GM13976 (cell line): Measurements from ENCODE around the gene FOXP1.

Source experiments
- DNase-seq: peaks from one replicate; pipeline ENCODE4 v3.0.0; 2012; ENCODE audit warnings: low spot score
- CTCF ChIP-seq: IDR thresholded peaks from 2 replicates; pipeline ENCODE4 v1.5.1; 2012; ENCODE audit warnings: borderline replicate concordance, mild to moderate bottlenecking; ENCODE audit not compliant: insufficient read depth; ENCODE audit errors: extremely low read depth, missing control alignments, control extremely low read depth
- in situ Hi-C: fragments of 300-500 bp; cut with MboI; formaldehyde crosslinking; loops from one replicate; pipeline ENCODE4 v1.12.0; 2022; ENCODE audit warnings: low sequenced_read_pairs, mixed read lengths, inconsistent platforms; ENCODE audit not compliant: unreplicated experiment

FOXP1 gene

DNA sequence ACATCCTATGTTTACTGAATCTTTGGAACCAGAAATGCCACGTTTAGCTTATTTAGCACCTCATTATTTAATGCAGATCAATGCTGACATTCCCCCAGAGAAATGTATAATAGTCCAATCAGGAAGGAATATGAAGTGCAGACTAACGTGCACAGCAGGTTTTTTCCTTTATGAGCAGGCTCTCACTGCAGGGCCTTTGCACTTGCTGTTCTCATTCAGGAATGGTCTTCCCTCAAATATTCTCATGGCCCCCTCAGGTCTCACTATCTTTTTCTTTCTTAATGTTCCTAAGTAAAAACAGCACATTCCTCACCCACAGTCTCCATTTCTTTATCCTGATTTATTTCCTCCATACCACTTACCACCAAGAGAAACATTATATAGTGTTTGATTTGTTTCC lies 174.6 kb downstream of the FOXP1 start:
- no peak for TF ChIP-seq CTCF
- in situ Hi-C loops = no loop called here
- no peak for DNase-seq

GRCh38 chr3:71407823-71408222 lies 175.7 kb downstream of the FOXP1 start:
- in situ Hi-C loops = no loop called here
- DNase-seq = no peak
- no peak for TF ChIP-seq CTCF

DNA sequence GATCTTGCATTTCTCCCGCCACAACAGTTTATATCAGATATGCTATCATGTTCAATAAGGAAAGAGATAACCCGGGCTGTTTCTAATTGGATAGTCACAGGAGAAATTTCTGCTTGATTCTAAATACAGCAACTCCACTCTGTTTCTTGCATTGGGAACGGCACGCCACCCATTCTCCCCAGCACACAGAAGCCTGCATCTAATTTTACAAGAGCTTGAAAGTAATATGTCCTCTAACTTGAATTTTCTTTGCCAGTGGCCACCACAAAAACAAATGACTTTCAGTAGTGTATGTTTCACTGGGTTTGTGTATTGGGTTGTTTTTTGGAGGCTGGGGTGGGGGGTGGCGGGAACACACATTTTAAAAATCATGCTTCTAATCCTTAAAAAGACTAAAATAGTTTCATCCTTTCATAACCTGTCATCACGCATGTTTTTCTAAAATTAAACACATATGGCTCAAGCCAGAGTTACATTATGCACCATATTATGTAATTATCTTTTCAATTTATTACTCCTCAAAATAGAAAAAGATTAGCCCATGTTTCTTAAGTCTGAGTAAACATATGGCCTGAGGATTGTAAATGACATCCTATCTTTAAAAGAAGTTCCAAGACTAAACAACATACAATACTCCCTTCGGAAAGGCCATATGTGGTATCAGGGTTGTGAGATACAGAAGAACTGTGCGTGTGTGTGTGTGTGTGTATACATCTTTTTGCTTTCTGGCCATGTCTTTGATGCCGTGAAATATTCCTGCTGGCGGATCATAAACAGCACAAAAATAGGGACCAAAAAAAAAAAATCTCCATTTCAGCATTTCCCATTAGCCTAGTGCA lies 176.3 kb downstream of the FOXP1 start:
- no peak for DNase-seq
- in situ Hi-C loops = no loop called here
- no peak for TF ChIP-seq CTCF

- TF ChIP-seq CTCF = no peak
- in situ Hi-C loops = no loop called here
- no peak for DNase-seq
Observed at GRCh38 chr3:71402911-71403310, 180.6 kb downstream of the FOXP1 start.

GRCh38 chr3:71402280-71402679 lies 181.2 kb downstream of the FOXP1 start:
- no peak for TF ChIP-seq CTCF
- no peak for DNase-seq
- in situ Hi-C loops = no loop called here

DNA sequence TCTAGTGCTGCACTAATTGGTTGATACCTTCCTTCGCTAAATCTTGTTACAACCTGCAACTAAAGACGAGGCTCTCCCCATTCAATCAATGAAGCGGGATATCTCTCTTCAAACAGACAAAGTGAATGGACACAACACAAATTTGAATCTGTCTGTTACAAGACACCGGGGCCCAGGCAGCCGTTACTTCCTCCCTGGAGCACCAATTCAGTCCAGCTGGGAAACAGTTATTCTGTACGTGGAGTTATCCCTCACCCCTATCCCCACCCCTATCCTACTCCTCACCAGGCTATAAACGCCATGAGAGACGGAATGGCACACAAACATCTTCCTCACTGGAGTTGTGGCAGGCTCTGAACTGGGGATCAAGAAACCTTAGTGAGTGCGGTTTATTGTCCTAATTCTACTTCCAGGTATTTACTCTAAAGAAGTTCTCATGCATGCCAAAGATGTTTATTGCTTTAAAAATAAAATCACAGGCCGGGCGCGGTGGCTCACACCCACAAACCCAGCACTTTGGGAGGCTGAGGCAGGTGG lies 181.8 kb downstream of the FOXP1 start:
- DNase-seq = no peak
- in situ Hi-C loops = no loop called here
- TF ChIP-seq CTCF = no peak

GRCh38 chr3:71400986-71401451 lies 182.5 kb downstream of the FOXP1 start:
- no peak for TF ChIP-seq CTCF
- in situ Hi-C loops = no loop called here

More at GRCh38 chr3:71400986-71401451, 182.5 kb downstream of the FOXP1 start:
- DNase-seq = no peak
